ENCODE results near the gene CAMK2N2.

DNA sequence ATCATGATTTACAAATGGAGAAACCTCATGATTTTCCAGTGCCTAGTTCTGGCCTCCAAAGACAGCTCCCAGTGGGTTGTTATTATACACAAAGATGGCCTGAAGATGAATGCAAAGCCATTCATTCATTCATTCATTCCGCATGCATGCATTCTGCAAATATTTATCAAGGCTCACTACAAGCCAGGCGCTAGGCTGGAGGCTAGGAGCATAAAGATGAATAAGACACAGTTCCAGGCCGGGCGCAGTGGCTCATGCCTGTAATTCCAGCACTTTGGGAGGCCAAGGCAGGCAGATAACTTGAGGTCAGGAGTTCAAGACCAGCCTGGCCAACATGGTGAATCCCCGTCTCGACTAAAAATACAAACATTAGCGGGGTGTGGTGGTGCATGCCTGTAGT is 35.3 kb upstream of the CAMK2N2 start:
- TF ChIP-seq, protein P1, sequence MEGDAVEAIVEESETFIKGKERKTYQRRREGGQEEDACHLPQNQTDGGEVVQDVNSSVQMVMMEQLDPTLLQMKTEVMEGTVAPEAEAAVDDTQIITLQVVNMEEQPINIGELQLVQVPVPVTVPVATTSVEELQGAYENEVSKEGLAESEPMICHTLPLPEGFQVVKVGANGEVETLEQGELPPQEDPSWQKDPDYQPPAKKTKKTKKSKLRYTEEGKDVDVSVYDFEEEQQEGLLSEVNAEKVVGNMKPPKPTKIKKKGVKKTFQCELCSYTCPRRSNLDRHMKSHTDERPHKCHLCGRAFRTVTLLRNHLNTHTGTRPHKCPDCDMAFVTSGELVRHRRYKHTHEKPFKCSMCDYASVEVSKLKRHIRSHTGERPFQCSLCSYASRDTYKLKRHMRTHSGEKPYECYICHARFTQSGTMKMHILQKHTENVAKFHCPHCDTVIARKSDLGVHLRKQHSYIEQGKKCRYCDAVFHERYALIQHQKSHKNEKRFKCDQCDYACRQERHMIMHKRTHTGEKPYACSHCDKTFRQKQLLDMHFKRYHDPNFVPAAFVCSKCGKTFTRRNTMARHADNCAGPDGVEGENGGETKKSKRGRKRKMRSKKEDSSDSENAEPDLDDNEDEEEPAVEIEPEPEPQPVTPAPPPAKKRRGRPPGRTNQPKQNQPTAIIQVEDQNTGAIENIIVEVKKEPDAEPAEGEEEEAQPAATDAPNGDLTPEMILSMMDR (IDR thresholded peaks at IDR 0.05) = no peak
- no peak for TF ChIP-seq EZH2 (IDR thresholded peaks at IDR 0.05)

All from neural progenitor cell (in vitro differentiated cells).